Measurements from ENCODE around the gene STX7.

STX7 gene

GRCh38 chr6:132405143-132405915, 107.6 kb downstream of the STX7 start:
- DNase-seq: no peak

GRCh38 chr6:132404736-132405135, 108.2 kb downstream of the STX7 start:
- no peak for DNase-seq

- no peak for DNase-seq
Measured at GRCh38 chr6:132404330-132404729, 108.6 kb downstream of the STX7 start.

- DNase-seq: no peak
Measured at GRCh38 chr6:132401618-132402285, 111.2 kb downstream of the STX7 start.

GRCh38 chr6:132400883-132401617, 111.9 kb downstream of the STX7 start, which contains the start of gene MOXD1:
MOXD1 (minus strand) TSS chr6:132401475; CDS start chr6:132401426, 49 bp downstream.
- DNase-seq: no peak

- DNase-seq: no peak
Measured at GRCh38 chr6:132400555-132400882, 112.4 kb downstream of the STX7 start.

GRCh38 chr6:132399376-132400074, 113.4 kb downstream of the STX7 start:
- DNase-seq: no peak

All from SW 1271 (cell line).